LNCAP (cell line): ENCODE measurements around the gene PTPN1.

Experiments used
- CTCF ChIP-seq: fragments of 450-650 bp; IDR thresholded peaks from 2 replicates; pipeline ENCODE4 v1.5.1; 2017; ENCODE audit warnings: mild to moderate bottlenecking

The PTPN1 gene

GRCh38 chr20:50513169-50514034, 3.2 kb downstream of the PTPN1 start:
- TF ChIP-seq CTCF: no peak

DNA sequence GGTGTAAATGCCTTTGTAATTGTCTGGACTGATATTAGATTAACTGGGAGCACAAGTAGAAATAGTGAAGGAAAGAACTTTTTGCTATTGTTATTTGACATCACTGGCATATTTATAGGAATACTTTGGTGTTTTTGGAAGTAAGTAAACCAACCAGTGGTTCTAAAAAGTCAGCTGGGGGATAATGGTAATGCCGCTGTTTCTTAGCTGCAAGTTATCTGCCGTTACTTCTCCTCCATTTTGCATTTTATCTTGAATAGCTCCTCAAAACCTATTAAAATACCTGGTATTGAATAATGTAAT, 3.8 kb downstream of the PTPN1 start:
- no peak for TF ChIP-seq CTCF

GRCh38 chr20:50514750-50515149, 4.6 kb downstream of the PTPN1 start:
- TF ChIP-seq CTCF: no peak

DNA sequence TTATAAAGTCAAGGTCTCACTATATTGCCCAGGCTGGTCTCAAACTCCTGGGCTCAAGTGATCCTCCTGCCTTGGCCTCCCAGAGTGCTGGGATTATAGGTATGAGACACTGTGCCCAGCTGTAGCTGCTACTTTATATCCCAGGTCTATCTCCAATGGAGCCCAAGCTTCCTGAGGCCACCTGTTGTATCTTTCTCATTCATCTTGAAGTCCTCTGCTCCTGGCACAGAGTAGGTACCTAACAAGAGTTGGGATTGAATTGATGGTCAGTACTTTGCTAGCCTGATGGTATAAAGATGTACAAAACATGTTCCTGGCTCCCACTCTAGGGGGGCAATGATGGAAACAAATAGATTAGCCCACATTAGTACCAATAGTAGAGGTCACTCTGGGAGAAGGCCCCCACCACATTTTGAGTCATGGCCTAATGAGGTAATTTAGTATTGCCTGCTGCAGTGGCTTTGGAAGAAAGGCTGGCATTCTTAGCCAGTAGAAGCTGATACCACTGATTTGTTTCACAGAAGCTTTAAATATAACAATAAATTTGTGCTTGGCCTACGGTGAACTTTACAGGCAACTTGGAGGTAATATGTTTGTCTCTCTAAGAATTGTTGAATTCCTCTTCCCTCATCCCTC, 5.4 kb downstream of the PTPN1 start:
- TF ChIP-seq CTCF: no peak

DNA sequence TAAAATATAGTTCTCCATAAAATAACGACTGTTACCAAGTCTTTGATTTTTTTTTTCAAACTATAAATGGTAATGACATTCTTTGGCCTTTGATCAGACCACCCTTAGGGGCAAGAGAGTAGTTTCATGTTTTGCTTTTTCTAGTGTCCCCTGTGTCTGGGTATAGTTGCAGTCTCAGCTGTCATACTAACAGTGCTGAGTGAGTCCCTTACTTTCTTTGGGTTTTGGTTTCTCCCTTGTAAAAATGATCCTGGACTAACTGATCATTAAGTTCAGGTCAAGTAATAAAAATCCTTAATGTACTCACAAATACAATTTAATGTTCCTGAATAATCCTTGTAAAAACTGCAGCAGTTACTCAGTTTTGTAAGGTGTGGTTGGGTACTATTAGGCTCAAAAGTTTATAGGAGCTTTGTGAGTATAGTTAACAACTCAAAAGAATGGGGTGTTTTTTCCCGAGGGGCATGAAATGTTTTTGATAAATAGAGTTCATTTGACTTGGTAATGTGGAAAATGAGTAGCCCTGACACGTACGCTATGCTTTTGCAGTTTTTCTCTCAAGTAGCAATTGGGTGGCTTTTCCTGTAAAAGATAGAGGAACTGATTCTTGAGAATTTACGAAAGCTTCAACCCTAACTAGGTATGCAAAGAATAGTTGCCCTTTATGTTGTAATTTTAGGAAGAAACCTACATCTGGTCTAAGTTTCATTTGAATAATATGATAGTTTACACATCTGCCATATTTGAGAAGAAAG, 6.2 kb downstream of the PTPN1 start:
- TF ChIP-seq CTCF: no peak

- TF ChIP-seq CTCF: no peak
Observed at GRCh38 chr20:50516935-50517816, 7.0 kb downstream of the PTPN1 start.

DNA sequence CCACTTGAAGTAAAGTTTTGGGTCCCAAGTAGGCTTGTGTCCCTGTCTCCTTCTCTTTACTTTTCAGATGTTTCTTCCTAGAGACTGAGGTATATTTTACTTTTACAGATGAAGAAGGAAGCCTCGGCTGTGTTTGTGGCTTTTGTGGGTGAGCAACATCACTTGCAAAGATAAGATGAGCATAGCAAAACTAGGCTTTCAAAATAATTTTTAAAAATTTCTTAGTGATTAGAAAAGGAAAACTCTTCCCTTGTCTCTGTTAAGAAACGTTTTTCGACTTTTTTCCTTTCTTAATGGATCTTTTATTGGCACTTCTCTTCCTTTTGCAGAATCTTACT, 7.6 kb downstream of the PTPN1 start:
- TF ChIP-seq CTCF: no peak
